C4-2B (cell line): Measurements from ENCODE around the gene SORCS2.

Experiments
- H3K27ac ChIP-seq: fragments of 450-650 bp; 2 replicates; pipeline ENCODE4 v1.5.1; 2017
- ZFX ChIP-seq: fragments of 450-650 bp; IDR thresholded peaks from 2 replicates; pipeline ENCODE4 v1.6.1; 2017
- TF ChIP-seq, protein P1 (sequence below): fragments of 450-650 bp; conservative IDR thresholded peaks from 2 replicates; pipeline ENCODE4 v1.5.1; 2017; ENCODE audit warnings: mild to moderate bottlenecking

Gene SORCS2

DNA sequence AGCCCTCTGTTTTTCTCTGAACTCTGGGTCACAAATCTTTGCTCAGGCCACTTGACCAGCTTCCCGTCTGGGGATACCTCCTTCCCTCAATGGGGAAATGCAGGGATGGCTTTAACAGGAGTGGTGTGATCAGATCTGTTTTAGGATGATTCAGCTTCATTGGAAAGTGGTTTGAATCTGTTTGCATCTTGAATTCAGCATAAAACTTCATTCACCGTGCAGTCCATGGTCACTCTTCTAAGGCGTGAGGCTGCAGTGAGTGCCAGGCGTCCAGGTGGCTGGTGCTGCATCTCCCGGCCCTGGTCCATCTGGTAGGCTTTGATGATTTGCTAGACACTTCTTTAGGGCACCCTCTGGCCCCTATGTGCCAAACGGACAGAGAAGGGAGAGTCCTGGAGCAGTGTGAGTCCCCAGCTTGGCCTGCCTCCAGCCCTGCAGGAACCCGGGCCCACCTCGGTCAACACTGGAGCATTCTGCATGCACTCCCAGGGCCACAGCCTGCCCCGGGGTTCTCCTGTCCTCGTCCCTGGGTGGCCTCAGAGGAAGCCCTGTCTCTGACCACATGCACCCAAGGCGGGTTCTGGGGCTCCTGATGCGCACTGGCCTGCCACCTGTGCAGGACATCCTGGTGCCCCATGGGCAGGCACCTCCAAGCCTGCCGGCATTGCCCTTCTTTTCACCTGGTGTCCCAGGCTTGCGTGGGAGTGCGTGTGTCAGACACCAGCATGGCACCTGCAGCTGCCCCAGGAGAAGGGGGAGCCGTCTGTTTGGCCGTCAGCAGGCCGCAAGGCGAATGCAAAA lies 493.9 kb downstream of the SORCS2 start:
- no peak for TF ChIP-seq ZFX
- TF ChIP-seq, protein P1, sequence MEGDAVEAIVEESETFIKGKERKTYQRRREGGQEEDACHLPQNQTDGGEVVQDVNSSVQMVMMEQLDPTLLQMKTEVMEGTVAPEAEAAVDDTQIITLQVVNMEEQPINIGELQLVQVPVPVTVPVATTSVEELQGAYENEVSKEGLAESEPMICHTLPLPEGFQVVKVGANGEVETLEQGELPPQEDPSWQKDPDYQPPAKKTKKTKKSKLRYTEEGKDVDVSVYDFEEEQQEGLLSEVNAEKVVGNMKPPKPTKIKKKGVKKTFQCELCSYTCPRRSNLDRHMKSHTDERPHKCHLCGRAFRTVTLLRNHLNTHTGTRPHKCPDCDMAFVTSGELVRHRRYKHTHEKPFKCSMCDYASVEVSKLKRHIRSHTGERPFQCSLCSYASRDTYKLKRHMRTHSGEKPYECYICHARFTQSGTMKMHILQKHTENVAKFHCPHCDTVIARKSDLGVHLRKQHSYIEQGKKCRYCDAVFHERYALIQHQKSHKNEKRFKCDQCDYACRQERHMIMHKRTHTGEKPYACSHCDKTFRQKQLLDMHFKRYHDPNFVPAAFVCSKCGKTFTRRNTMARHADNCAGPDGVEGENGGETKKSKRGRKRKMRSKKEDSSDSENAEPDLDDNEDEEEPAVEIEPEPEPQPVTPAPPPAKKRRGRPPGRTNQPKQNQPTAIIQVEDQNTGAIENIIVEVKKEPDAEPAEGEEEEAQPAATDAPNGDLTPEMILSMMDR: no peak
- no peak overlapping the region for H3K27ac ChIP-seq

DNA sequence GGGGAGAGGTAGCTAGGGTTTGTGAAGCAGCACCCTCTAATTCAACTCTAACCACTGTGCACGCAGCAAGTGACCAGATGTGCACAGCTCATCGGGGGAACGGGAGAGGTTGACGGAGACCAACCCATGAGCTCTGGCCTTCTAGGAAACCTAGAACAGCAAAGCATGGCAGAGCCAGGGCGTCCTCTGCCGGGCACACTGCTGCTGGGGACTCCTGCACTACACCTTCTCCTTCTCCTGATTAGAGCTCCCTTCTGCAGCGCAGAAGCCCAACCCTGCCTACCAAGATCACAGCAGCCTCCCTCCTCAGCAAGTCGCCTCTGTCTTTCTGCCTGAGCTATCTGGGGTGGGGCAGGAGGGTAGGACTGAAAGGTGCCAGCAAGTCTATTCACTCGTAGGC lies 494.7 kb downstream of the SORCS2 start:
- H3K27ac ChIP-seq: no peak overlapping the region

DNA sequence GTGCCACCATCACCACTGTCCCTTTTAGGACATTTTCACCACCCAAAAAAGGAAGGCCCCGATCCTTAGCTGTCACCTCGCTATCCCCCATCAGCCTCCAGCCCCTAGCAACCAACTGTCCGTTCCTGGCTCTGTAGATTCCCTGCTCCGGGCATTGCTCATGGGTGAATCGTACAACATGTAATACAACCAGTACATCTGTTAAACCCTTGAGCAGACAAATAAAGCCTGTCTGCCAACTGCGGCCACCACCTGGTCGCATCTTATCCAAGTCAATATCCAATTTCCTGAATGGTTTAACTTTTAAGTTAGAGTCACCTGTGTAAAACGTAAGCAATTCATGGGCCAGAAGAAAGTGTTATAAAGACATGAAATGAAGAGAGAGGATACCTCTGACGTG lies 495.5 kb downstream of the SORCS2 start:
- H3K27ac ChIP-seq: no peak overlapping the region
- no peak for TF ChIP-seq ZFX
- TF ChIP-seq, protein P1: no peak

More for the DNA sequence above, 494.7 kb downstream of the SORCS2 start:
- TF ChIP-seq, protein P1: no peak
- TF ChIP-seq ZFX: no peak

DNA sequence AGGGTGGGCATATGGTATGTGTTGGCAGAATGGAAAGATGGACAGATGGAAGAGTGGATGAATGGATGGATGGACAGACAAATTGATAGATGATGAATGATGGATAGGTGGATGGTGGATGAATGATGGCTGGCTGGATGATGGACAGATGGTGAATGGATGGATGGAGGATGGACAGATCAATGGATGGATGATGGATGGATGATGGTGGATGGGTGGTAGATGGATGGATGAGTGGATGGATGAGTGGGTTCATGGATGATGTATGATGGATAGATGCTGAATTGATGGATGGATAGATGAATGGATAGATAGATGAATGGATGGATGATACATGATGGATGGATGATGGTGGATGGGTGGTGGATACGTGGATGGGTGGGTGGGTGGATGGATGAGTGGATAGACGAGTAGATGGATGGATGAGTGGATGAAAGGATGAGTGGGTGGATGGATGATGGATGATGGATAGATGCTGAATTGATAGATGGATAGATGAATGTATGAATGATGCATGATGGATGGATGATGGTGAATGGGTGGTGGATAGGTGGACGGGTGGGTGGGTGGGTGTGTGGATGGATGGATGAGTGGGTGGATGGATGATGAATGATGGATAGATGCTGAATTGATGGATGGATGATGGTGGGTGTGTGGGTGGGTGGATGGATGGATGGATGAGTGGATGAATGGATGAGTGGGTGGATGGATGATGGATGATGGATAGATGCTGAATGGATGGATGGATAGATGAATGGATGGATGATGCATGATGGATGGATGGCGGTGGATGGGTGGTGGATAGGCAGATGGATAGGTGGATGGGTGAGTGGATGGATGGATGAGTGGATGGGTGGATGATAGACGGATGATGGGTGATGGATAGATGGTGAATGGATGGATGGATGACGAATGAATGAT lies 497.7 kb downstream of the SORCS2 start:
- no peak overlapping the region for H3K27ac ChIP-seq
- TF ChIP-seq ZFX: no peak
- TF ChIP-seq, protein P1: no peak

DNA sequence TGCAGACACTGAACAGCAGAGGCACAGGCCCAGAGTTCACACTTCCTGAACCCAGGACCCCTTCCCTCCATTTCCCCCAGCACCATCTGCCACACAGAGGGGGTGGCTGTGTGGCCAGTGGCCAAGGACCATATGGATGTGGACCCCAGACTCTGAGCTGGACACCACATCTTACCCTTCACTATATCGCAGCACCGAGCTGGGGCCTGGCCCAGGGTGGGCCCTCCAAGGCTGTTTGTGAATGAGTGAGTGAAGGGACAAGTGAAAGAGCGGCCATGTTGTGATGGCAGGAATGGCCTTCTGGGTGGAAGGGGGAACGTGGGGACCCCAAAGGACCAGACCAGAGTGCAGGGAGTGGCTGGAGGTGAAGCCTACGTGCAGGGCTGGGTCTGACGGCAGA lies 498.7 kb downstream of the SORCS2 start:
- no peak overlapping the region for H3K27ac ChIP-seq
- no peak for TF ChIP-seq ZFX
- TF ChIP-seq, protein P1: no peak

DNA sequence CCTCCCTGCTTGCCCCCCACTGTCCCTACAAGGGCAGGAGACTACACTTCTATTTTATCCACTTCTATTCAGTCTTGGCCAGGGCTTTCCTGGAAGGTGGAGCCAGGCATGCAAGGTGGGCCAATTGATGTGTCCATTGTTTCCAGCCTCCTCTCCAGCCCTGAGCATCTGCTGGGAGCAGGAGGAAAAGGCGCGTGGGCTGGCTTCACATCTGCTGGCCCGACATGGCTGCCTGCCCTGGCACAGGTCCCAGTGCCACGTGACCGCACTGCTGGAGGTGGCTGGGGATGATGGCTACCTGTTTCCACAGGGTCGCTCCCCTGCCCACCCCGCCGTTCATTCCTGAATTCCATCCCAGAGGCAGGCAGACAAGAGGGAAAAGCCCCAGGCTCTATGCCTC lies 499.6 kb downstream of the SORCS2 start:
- no peak overlapping the region for H3K27ac ChIP-seq
- TF ChIP-seq, protein P1: no peak
- no peak for TF ChIP-seq ZFX
